Smooth muscle cell (in vitro differentiated cells): Measurements from ENCODE around the gene EVX1. TPM values are rescaled to one million over a fixed set of nuclear protein-coding genes. Genes with fewer than 3 reads are reported as not detected.

ENCODE experiments used
- DNase-seq: peaks from one replicate; lab custom pipeline; 2025; ENCODE audit not compliant: unreplicated experiment; lab: John Stamatoyannopoulos, UW
- H2AFZ ChIP-seq: fragments of 200-600 bp; sonication (generic); 2 replicates; pipeline ENCODE4 v1.6.0; 2016; ENCODE audit warnings: antibody characterized with exemption, low read depth, mild to moderate bottlenecking
- H3F3A ChIP-seq: fragments of 200-600 bp; sonication (generic); 2 replicates; pipeline ENCODE4 v1.6.0; 2017; ENCODE audit warnings: antibody characterized with exemption, low read depth
- H3K27ac ChIP-seq: fragments of 200-600 bp; sonication (generic); 2 replicates; pipeline ENCODE4 v1.5.1; 2016; ENCODE audit warnings: low read depth, mild to moderate bottlenecking
- H3K27me3 ChIP-seq: fragments of 200-600 bp; sonication (generic); 2 replicates; pipeline ENCODE4 v1.6.1; 2016; ENCODE audit warnings: low read depth, mild to moderate bottlenecking
- H3K36me3 ChIP-seq: fragments of 200-600 bp; sonication (generic); 2 replicates; pipeline ENCODE4 v1.5.1; 2016; ENCODE audit warnings: low read depth
- H3K4me1 ChIP-seq: fragments of 200-600 bp; sonication (generic); 2 replicates; pipeline ENCODE4 v1.5.1; 2016; ENCODE audit warnings: low read depth
- H3K4me2 ChIP-seq: fragments of 200-600 bp; sonication (generic); 2 replicates; pipeline ENCODE4 v1.6.0; 2016; ENCODE audit warnings: mild to moderate bottlenecking
- H3K4me3 ChIP-seq: fragments of 200-600 bp; sonication (generic); 2 replicates; pipeline ENCODE4 v1.5.1; 2016; ENCODE audit warnings: mild to moderate bottlenecking
- H3K79me2 ChIP-seq: fragments of 200-600 bp; sonication (generic); 2 replicates; pipeline ENCODE4 v1.6.0; 2016; ENCODE audit warnings: low read depth, mild to moderate bottlenecking
- H3K9ac ChIP-seq: fragments of 200-600 bp; sonication (generic); 2 replicates; pipeline ENCODE4 v1.6.0; 2016; ENCODE audit warnings: low read depth
- H3K9me3 ChIP-seq: fragments of 200-600 bp; sonication (generic); replicated peaks from 2 replicates; pipeline ENCODE4 v1.5.1; 2016; ENCODE audit warnings: low read depth
- H4K20me1 ChIP-seq: fragments of 200-600 bp; sonication (generic); 2 replicates; pipeline ENCODE4 v1.6.0; 2016; ENCODE audit warnings: low read depth
- CTCF ChIP-seq: fragments of 200-600 bp; sonication (generic); IDR thresholded peaks from 2 replicates; pipeline ENCODE4 v1.5.1; 2017; ENCODE audit warnings: borderline replicate concordance, mild to moderate bottlenecking, antibody characterized with exemption; ENCODE audit not compliant: insufficient read depth, poor library complexity, severe bottlenecking
- WGBS: methylation state at CpG from one replicate; pipeline ENCODE4 v1.1.7; 2016; ENCODE audit warnings: low lambda C conversion rate; 5-methylcytosine and 5-hydroxymethylcytosine counted together
- polyA plus RNA-seq: library from polyadenylated mRNA; unstranded; fragments of >200 nt; fragmentation: Nextera tagmentation; extraction: Ambion mirVana; gene quantifications from 2 replicates; pipeline ENCODE4 v1.2.1, GENCODE V29; 2016
- total RNA-seq: library from RNA; depleted of rRNA; stranded (reverse); fragments of >200 nt; gene quantifications from 2 replicates; pipeline ENCODE4 v1.2.3, GENCODE V29; 2014

EVX1 gene
- total and polyA plus RNA-seq, 2 experiments from 2014 or later = 0.36 to 2.0 TPM

GRCh38 chr7:27204851-27205322 lies 37.7 kb upstream of the EVX1 start:
- no peak for TF ChIP-seq CTCF
- H2AFZ ChIP-seq = peak overlapping the region; percentile 71
- no peaks in the 10 kb centered on the region for H4K20me1 ChIP-seq
- peaks cover 33% of the 10 kb centered on the region for H3K27me3 ChIP-seq
- H3F3A ChIP-seq = peaks cover 8% of the 10 kb centered on the region
- peak overlapping the region; percentile 18 for H3K9ac ChIP-seq
- no peak overlapping the region for H3K27ac ChIP-seq
- peak overlapping the region; percentile 56 for H3K4me3 ChIP-seq
- H3K36me3 ChIP-seq = no peaks in the 10 kb centered on the region
- H3K79me2 ChIP-seq = peaks cover 66% of the 10 kb centered on the region
- H3K4me2 ChIP-seq = peak overlapping the region; percentile 86
- DNase-seq = no peak
- peaks cover 8% of the 10 kb centered on the region for H3K4me1 ChIP-seq
- WGBS = 3% methylated on average over 41 of the region's 41 CpGs
- H3K9me3 ChIP-seq = no peaks in the 10 kb centered on the region

- H3K9me3 ChIP-seq = no peaks in the 10 kb centered on the region
- H3K27me3 ChIP-seq = peaks cover 33% of the 10 kb centered on the region
- no peak for DNase-seq
- peaks cover 8% of the 10 kb centered on the region for H3K4me1 ChIP-seq
- H3K9ac ChIP-seq = peak overlapping the region; percentile 18
- peak overlapping the region; percentile 56 for H3K4me3 ChIP-seq
- no peak for TF ChIP-seq CTCF
- H3K79me2 ChIP-seq = peaks cover 66% of the 10 kb centered on the region
- H3K27ac ChIP-seq = no peak overlapping the region
- peak overlapping the region; percentile 71 for H2AFZ ChIP-seq
- H3K36me3 ChIP-seq = no peaks in the 10 kb centered on the region
- H3F3A ChIP-seq = peaks cover 8% of the 10 kb centered on the region
- peak overlapping the region; percentile 86 for H3K4me2 ChIP-seq
- 5% methylated on average over 52 of the region's 52 CpGs for WGBS
- no peaks in the 10 kb centered on the region for H4K20me1 ChIP-seq
Measured at GRCh38 chr7:27205325-27206280, 37.0 kb upstream of the EVX1 start.

GRCh38 chr7:27207348-27207985 lies 35.1 kb upstream of the EVX1 start:
- no peaks in the 10 kb centered on the region for H4K20me1 ChIP-seq
- peaks cover 8% of the 10 kb centered on the region for H3K4me1 ChIP-seq
- no peaks in the 10 kb centered on the region for H3F3A ChIP-seq
- no peak overlapping the region for H3K27ac ChIP-seq
- no peak for DNase-seq
- H3K36me3 ChIP-seq = no peaks in the 10 kb centered on the region
- H3K4me2 ChIP-seq = peak overlapping the region; percentile 86
- no peaks in the 10 kb centered on the region for H3K9me3 ChIP-seq
- 63% methylated on average over 7 of the region's 7 CpGs for WGBS
- no peak for TF ChIP-seq CTCF
- H3K27me3 ChIP-seq = peaks cover 38% of the 10 kb centered on the region
- no peak overlapping the region for H3K9ac ChIP-seq
- peaks cover 48% of the 10 kb centered on the region for H3K79me2 ChIP-seq
- peak overlapping the region; percentile 1 for H2AFZ ChIP-seq
- H3K4me3 ChIP-seq = peak overlapping the region; percentile 11
